KMS-11 (cell line): Measurements from ENCODE around the gene ATXN7.

ENCODE experiments used
- H2AFZ ChIP-seq: fragments of 200-600 bp; sonication (generic); 2 replicates; pipeline ENCODE4 v1.6.1; 2016; ENCODE audit warnings: antibody characterized with exemption, mixed run types, low read depth
- H3K27ac ChIP-seq: fragments of 200-600 bp; sonication (generic); 2 replicates; pipeline ENCODE4 v1.6.1; 2016; ENCODE audit warnings: mild to moderate bottlenecking, mixed run types
- H3K27me3 ChIP-seq: fragments of 200-600 bp; sonication (generic); 2 replicates; pipeline ENCODE4 v1.6.1; 2017; ENCODE audit warnings: mild to moderate bottlenecking, low read depth, mixed run types, moderate library complexity; ENCODE audit not compliant: insufficient read depth
- H3K36me3 ChIP-seq: fragments of 200-600 bp; sonication (generic); 2 replicates; pipeline ENCODE4 v1.6.1; 2017; ENCODE audit warnings: mild to moderate bottlenecking, mixed run types; ENCODE audit not compliant: insufficient read depth
- H3K4me1 ChIP-seq: fragments of 200-600 bp; sonication (generic); 2 replicates; pipeline ENCODE4 v1.6.1; 2016; ENCODE audit warnings: mild to moderate bottlenecking, low read depth, mixed run types; ENCODE audit not compliant: poor library complexity, severe bottlenecking
- H3K4me2 ChIP-seq: fragments of 200-600 bp; sonication (generic); 2 replicates; pipeline ENCODE4 v1.7.0; 2016; ENCODE audit warnings: mild to moderate bottlenecking, mixed run types
- H3K4me3 ChIP-seq: fragments of 200-600 bp; sonication (generic); IDR thresholded peaks from 2 replicates; pipeline ENCODE4 v1.6.1; 2017; ENCODE audit warnings: low read depth, low read length, mixed read lengths; ENCODE audit not compliant: insufficient read depth
- H3K79me2 ChIP-seq: fragments of 200-600 bp; sonication (generic); 2 replicates; pipeline ENCODE4 v1.6.1; 2016; ENCODE audit warnings: low read depth, mixed run types; ENCODE audit not compliant: insufficient read depth
- H3K9ac ChIP-seq: fragments of 200-600 bp; sonication (generic); 2 replicates; pipeline ENCODE4 v1.6.1; 2016; ENCODE audit warnings: mild to moderate bottlenecking, mixed run types
- H4K20me1 ChIP-seq: fragments of 200-600 bp; sonication (generic); 2 replicates; pipeline ENCODE4 v1.6.1; 2016; ENCODE audit warnings: mild to moderate bottlenecking, mixed run types; ENCODE audit not compliant: insufficient read depth
- TF ChIP-seq, protein P1 (sequence below): fragments of 200-600 bp; sonication (generic); conservative IDR thresholded peaks from 2 replicates; pipeline ENCODE4 v1.6.1; 2017; ENCODE audit warnings: low read depth, mild to moderate bottlenecking, antibody characterized with exemption, low read length, moderate library complexity, mixed read lengths

Gene ATXN7

DNA sequence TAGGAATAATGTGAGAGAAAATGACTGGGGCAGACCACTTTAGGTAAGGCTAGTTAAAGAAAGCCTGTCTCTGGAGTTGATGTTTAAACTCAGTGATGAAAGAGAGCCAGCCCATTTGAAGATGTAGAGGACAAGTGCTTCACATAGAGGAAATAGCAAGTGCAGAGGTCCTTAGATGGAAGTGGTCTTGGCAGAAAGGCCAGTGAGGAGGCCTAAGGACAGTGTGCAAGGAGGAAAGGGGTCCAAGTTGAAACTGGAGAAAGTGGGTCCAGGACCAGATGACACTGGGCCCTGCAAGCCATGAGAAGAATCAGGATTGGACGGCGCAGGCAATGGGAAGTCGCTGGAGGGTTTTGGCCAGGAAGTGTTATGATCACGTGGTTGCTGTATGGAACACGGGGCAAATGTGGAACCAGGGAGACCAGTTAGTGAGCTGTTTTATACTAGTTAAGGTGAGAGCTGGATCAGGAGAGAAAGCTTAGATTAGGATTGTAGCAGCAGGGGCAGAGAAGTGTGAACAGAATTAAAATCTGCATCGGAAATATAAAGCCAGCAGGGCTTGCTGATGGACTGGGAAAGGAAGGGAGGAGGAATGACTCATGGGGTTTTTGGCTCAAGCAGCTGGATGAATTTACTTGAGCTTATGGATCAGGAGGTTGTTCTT lies 96.5 kb downstream of the ATXN7 start:
- Histone ChIP-seq H4K20me1 (no peaks in the 10 kb centered on the region), H3K27me3 (no peaks in the 10 kb centered on the region), H3K9ac (no peak overlapping the region), H3K27ac (no peak overlapping the region), H3K4me3 (no peak overlapping the region), H3K36me3 (no peaks in the 10 kb centered on the region), H3K4me1 (peaks cover 20% of the 10 kb centered on the region), H2AFZ (no peak overlapping the region), H3K79me2 (no peaks in the 10 kb centered on the region), H3K4me2 (no peak overlapping the region)
- TF ChIP-seq, protein P1, sequence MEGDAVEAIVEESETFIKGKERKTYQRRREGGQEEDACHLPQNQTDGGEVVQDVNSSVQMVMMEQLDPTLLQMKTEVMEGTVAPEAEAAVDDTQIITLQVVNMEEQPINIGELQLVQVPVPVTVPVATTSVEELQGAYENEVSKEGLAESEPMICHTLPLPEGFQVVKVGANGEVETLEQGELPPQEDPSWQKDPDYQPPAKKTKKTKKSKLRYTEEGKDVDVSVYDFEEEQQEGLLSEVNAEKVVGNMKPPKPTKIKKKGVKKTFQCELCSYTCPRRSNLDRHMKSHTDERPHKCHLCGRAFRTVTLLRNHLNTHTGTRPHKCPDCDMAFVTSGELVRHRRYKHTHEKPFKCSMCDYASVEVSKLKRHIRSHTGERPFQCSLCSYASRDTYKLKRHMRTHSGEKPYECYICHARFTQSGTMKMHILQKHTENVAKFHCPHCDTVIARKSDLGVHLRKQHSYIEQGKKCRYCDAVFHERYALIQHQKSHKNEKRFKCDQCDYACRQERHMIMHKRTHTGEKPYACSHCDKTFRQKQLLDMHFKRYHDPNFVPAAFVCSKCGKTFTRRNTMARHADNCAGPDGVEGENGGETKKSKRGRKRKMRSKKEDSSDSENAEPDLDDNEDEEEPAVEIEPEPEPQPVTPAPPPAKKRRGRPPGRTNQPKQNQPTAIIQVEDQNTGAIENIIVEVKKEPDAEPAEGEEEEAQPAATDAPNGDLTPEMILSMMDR: no peak

DNA sequence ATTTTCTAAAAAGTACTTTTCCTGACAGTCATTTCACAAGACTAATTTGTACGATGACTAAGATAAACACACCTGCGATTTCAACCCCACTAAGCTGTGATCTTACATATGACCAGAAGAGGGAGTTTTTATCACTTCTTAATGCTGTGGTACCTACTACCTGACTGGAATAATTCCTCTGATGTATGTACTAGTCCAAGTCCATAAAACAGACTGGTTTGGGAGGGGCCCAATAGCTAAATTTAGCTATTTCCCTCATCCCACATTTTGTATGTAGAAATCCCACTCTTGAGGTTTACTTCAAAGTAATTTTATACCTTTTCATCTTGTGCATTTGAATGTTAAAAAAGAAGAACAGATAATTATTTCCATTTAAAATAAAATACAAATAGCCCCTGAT lies 98.2 kb downstream of the ATXN7 start:
- H3K27me3 ChIP-seq: no peaks in the 10 kb centered on the region
- H3K4me1 ChIP-seq: peaks cover 35% of the 10 kb centered on the region
- H3K36me3 ChIP-seq: no peaks in the 10 kb centered on the region
- H3K79me2 ChIP-seq: peaks cover 9% of the 10 kb centered on the region; the same call in 1 of the 2 replicates
- H4K20me1 ChIP-seq: no peaks in the 10 kb centered on the region
- TF ChIP-seq, protein P1: peak; percentile 34; the same call in 1 of the 2 replicates
- no peak overlapping the region for H3K27ac ChIP-seq
- no peak overlapping the region for H3K4me2 ChIP-seq
- no peak overlapping the region for H2AFZ ChIP-seq
- no peak overlapping the region for H3K4me3 ChIP-seq
- H3K9ac ChIP-seq: no peak overlapping the region

DNA sequence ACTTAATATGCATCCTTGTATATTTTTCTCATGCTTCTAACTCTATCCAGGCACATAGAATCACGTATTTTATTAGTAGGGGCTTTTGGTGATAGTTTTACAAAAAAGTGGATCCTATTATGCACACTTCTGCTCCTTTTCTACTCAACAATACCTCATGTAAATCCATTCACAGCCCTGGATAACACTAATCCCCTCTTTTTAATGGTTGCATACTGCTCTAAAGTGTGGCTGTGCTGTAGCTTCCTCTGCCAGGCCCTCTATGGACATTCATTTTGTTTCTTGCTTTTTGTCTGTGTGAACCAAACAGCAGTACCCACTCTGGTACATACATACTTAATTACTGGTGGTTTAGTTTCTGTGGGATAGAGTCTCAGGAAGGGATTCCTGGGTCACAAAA lies 99.8 kb downstream of the ATXN7 start:
- Histone ChIP-seq H3K27ac (no peak overlapping the region), H4K20me1 (no peaks in the 10 kb centered on the region)

DNA sequence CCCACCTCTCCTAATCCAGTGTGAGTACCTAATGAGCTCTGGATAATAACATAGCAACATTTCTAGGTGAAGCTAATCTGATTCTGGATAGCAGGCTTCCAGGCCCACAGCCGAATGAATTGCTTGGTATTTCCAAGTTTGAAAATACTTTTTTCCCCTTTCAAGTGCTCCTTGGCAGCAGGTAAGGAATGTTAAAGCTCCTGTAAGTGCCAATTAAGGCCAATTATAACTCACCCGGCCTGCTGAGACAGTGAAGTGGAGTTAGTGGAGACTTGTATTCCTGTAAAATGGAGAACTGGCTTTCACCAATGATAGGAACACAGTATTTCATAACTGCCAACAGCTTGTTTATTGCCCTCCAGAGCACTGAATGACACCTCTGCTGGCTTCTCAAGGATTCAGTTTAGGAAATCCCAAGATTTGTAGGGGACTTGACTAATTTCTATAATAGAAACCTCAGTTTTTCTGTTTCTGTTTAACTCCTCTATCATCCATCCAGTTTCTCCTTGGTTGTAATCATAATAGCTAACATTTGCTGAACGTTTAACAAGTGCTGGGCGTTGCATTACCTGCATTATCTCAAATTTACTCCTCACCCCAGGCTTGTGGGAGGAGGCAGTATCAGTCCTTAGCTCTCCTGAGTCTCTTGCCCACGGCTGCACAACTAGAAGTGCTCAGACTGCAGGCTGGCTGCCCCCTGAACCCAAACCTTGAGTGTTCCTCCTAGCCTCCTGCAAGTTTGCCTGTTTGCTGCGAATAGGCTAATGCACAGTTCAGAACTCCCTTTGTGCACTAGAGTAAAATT lies 101.2 kb downstream of the ATXN7 start:
- Histone ChIP-seq H3K4me2 (no peak overlapping the region), H3K27me3 (no peaks in the 10 kb centered on the region), H3K9ac (no peak overlapping the region), H3K27ac (no peak overlapping the region), H3K79me2 (peaks cover 20% of the 10 kb centered on the region), H4K20me1 (no peaks in the 10 kb centered on the region), H3K4me3 (no peak overlapping the region), H3K4me1 (peaks cover 40% of the 10 kb centered on the region), H3K36me3 (no peaks in the 10 kb centered on the region), H2AFZ (no peak overlapping the region)
- TF ChIP-seq, protein P1: no peak

More for the DNA sequence above, 99.8 kb downstream of the ATXN7 start:
- no peak overlapping the region for H3K4me3 ChIP-seq
- no peak overlapping the region for H3K4me2 ChIP-seq
- no peak overlapping the region for H2AFZ ChIP-seq
- H3K9ac ChIP-seq: no peak overlapping the region
- no peaks in the 10 kb centered on the region for H3K36me3 ChIP-seq
- TF ChIP-seq, protein P1: no peak
- H3K4me1 ChIP-seq: peaks cover 38% of the 10 kb centered on the region
- H3K27me3 ChIP-seq: no peaks in the 10 kb centered on the region
- peaks cover 11% of the 10 kb centered on the region; the same call in 1 of the 2 replicates for H3K79me2 ChIP-seq
